D721Med (cell line): ENCODE results near the gene UGT8.
"Not testable (repeated sequence)": the region's sequence is repeated elsewhere in the genome, so short reads cannot be mapped to it uniquely, and the experiment has no call there.

Experiments
- DNase-seq: peaks from one replicate; pipeline ENCODE4 v3.0.0; 2011; ENCODE audit warnings: low spot score; ENCODE audit not compliant: insufficient read length
- FAIRE-seq: peaks from 2 replicates; lab custom pipeline; 2011; peaks lifted over from hg19 to GRCh38; lab: Jason Lieb, UNC
- CTCF ChIP-seq: IDR thresholded peaks from 2 replicates; pipeline ENCODE4 v1.5.1; 2012; ENCODE audit warnings: mild to moderate bottlenecking, control low read depth; ENCODE audit not compliant: insufficient read depth; ENCODE audit errors: missing control alignments

UGT8 gene

GRCh38 chr4:114663083-114663482, 64.5 kb downstream of the UGT8 start:
- TF ChIP-seq CTCF, result no peak
- no peak for FAIRE-seq
- no peak for DNase-seq

- FAIRE-seq (no peak), DNase-seq (no peak)
- TF ChIP-seq CTCF, result no peak
Measured at GRCh38 chr4:114668577-114668976, 70.0 kb downstream of the UGT8 start.

- not testable (repeated sequence) for DNase-seq, FAIRE-seq
Measured at GRCh38 chr4:114670733-114671132, 72.1 kb downstream of the UGT8 start.

- DNase-seq, result no peak
- no peak for FAIRE-seq
- TF ChIP-seq CTCF, result no peak
Measured at GRCh38 chr4:114673306-114673705, 74.7 kb downstream of the UGT8 start.

- DNase-seq (no peak), FAIRE-seq (no peak)
- TF ChIP-seq CTCF, result no peak
Measured at GRCh38 chr4:114674080-114674479, 75.5 kb downstream of the UGT8 start.

GRCh38 chr4:114677346-114677979, 78.9 kb downstream of the UGT8 start:
- no peak for TF ChIP-seq CTCF
- FAIRE-seq (no peak), DNase-seq (no peak)

- TF ChIP-seq CTCF, result no peak
Measured at GRCh38 chr4:114684462-114684861, 85.9 kb downstream of the UGT8 start.

GRCh38 chr4:114688059-114688458, 89.5 kb downstream of the UGT8 start:
- TF ChIP-seq CTCF, result no peak
- FAIRE-seq, result no peak
- no peak for DNase-seq

More at GRCh38 chr4:114684462-114684861, 85.9 kb downstream of the UGT8 start:
- no peak for DNase-seq
- no peak for FAIRE-seq
